Thyroid gland (tissue), 4 donors: ENCODE data around the gene DSCAM.

Experiments
- CTCF ChIP-seq, 6 experiments: fragments of 200-600 bp in 3 of 6; fragments of 450-650 bp in 3 of 6; sonication (generic) in 3 of 6; IDR thresholded peaks; one replicate each; pipeline ENCODE4 v1.5.1; 2016 to 2019; ENCODE audit warnings: antibody characterized with exemption in 6 of 6, mild to moderate bottlenecking in 2 of 6, inconsistent platforms in 1 of 6, moderate library complexity in 1 of 6
- POLR2A ChIP-seq, 2 donors: fragments of 450-650 bp; IDR thresholded peaks; one replicate each; pipeline ENCODE4 v1.6.1; 2017; ENCODE audit warnings: antibody characterized with exemption in 2 of 2, mild to moderate bottlenecking in 2 of 2, moderate library complexity in 1 of 2

- TF ChIP-seq CTCF (IDR thresholded peaks at IDR 0.05) (no peak), POLR2A (IDR thresholded peaks at IDR 0.05) (no peak)
These were observed 669.0 kb downstream of the DSCAM start for GRCh38 chr21:40177979-40178378.
